Vagina (tissue), 2 donors: ENCODE measurements around the gene ICE1.

Experiments used
- POLR2A ChIP-seq, 2 donors: fragments of 450-650 bp; IDR thresholded peaks; one replicate each; pipeline ENCODE4 v1.6.1; 2017; ENCODE audit warnings: antibody characterized with exemption in 2 of 2, mild to moderate bottlenecking in 2 of 2, moderate library complexity in 2 of 2
- POLR2AphosphoS5 ChIP-seq, 2 donors: sonication (generic); formaldehyde crosslinking; IDR thresholded peaks; one replicate each; pipeline ENCODE4 v1.9.0; 2017; ENCODE audit warnings: antibody characterized with exemption in 2 of 2, mild to moderate bottlenecking in 2 of 2, low read depth in 1 of 2; ENCODE audit not compliant: insufficient read depth in 1 of 2
- TF ChIP-seq, protein P1 (sequence below), 3 experiments: fragments of 450-650 bp in 2 of 3; fragments of 200-600 bp in 1 of 3; sonication (generic) in 1 of 3; IDR thresholded peaks; one replicate each; pipeline ENCODE4 v1.5.1; 2017 to 2019; ENCODE audit warnings: antibody characterized with exemption in 3 of 3, mild to moderate bottlenecking in 2 of 3, moderate library complexity in 2 of 3

DNA sequence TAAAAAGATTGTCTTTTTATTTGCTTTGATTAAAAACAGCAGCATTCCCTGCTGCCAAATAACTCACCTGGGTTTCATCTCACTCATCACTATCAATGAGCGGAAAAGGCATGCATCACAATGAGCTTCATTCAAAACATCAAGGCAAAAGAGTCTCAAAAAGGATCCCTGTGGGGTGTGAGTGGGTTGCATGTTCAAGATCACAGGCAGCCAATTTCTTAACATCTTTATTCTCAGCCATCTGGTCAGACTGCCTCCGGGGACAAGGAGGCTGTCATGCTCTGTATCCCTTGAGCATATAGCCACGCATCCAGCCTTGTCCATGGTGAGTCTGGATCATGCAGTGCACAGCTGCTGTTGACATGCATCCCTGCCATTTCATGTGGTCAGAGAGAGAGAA lies 117.1 kb downstream of the ICE1 start:
- no peak for TF ChIP-seq POLR2AphosphoS5 (IDR thresholded peaks at IDR 0.05; ENCODE audit: insufficient read depth in 1 of 2, low read depth in 1 of 2)
- TF ChIP-seq, protein P1, sequence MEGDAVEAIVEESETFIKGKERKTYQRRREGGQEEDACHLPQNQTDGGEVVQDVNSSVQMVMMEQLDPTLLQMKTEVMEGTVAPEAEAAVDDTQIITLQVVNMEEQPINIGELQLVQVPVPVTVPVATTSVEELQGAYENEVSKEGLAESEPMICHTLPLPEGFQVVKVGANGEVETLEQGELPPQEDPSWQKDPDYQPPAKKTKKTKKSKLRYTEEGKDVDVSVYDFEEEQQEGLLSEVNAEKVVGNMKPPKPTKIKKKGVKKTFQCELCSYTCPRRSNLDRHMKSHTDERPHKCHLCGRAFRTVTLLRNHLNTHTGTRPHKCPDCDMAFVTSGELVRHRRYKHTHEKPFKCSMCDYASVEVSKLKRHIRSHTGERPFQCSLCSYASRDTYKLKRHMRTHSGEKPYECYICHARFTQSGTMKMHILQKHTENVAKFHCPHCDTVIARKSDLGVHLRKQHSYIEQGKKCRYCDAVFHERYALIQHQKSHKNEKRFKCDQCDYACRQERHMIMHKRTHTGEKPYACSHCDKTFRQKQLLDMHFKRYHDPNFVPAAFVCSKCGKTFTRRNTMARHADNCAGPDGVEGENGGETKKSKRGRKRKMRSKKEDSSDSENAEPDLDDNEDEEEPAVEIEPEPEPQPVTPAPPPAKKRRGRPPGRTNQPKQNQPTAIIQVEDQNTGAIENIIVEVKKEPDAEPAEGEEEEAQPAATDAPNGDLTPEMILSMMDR (IDR thresholded peaks at IDR 0.05) = no peak
- TF ChIP-seq POLR2A (IDR thresholded peaks at IDR 0.05) = no peak
